HCT116 (cell line): ENCODE results near the gene MYEOV. TPM values are rescaled to one million over a fixed set of nuclear protein-coding genes. Genes with fewer than 3 reads are reported as not detected.

Experiments
- ATAC-seq: fragments of 200-7000 bp; cut with Tn5 transposase; 2 replicates; pipeline ENCODE4 v1.9.1; 2020; ENCODE audit warnings: mild to moderate bottlenecking, moderate library complexity
- BruUV-seq: library from RNA; stranded (reverse); fragments of 400-500 nt; replicated peaks from 2 replicates; lab custom pipeline; 2021; lab: Mats Ljungman, UMichigan
- CTCF ChIA-PET: fragments of 300-600 bp; sonication (Branson Sonifier 250); formaldehyde crosslinking; loops from one replicate; lab custom pipeline; 2021; ENCODE audit warnings: antibody characterized with exemption; lab: Charles Lee
- POLR2A ChIA-PET: fragments of 300-600, 350-600 bp; sonication (Branson Sonifier 250); formaldehyde crosslinking; loops from one replicate; lab custom pipeline; 2021; ENCODE audit warnings: antibody characterized with exemption; lab: Charles Lee
- RAD21 ChIA-PET, 2 experiments: fragments of 300-600 bp; sonication (Branson Sonifier 250); formaldehyde crosslinking; loops; one replicate each; lab custom pipeline; 2023; ENCODE audit warnings: low total read pairs in 2 of 2; ENCODE audit not compliant: uncharacterized antibody in 2 of 2, unreplicated experiment in 2 of 2, low non-redundant PET in 1 of 2; lab: Charles Lee
- DNase-seq: peaks from one replicate; pipeline ENCODE4 v3.0.0-alpha.2; 2010; ENCODE audit warnings: low read depth, low spot score
- H2AFZ ChIP-seq: fragments of 200-600 bp; shearing (Covaris generic), sonication (generic); 2 replicates; pipeline ENCODE4 v1.6.1; 2017; ENCODE audit warnings: low read depth, mixed run types, mixed read lengths, antibody characterized with exemption, low read length; ENCODE audit not compliant: poor library complexity, severe bottlenecking
- H3K27ac ChIP-seq: 2 replicates; pipeline ENCODE4 v1.5.1; 2012; ENCODE audit warnings: low read depth, low read length
- H3K27me3 ChIP-seq: fragments of 200-600 bp; sonication (generic); 2 replicates; pipeline ENCODE4 v1.6.1; 2016; ENCODE audit warnings: mixed run types, low read length, mixed read lengths; ENCODE audit not compliant: insufficient read depth
- H3K36me3 ChIP-seq, 2 experiments: fragments of 200-500 bp in 1 of 2; fragments of 200-600 bp in 1 of 2; sonication (Bioruptor generic) in 1 of 2; sonication (generic) in 1 of 2; 2 replicates each; pipeline versions ENCODE4 v1.5.1 to v1.6.1; 2014 to 2016; ENCODE audit warnings: low read length in 2 of 2, inconsistent platforms in 1 of 2, mixed read lengths in 1 of 2, mixed run types in 1 of 2; ENCODE audit not compliant: insufficient read depth in 2 of 2, control insufficient read depth in 1 of 2
- H3K4me1 ChIP-seq, 2 experiments: fragments of 200-600 bp in 1 of 2; sonication (generic) in 1 of 2; 2 replicates each; pipeline versions ENCODE4 v1.5.1 to v1.6.1; 2012 to 2017; ENCODE audit warnings: low read length in 2 of 2, inconsistent platforms in 1 of 2, mild to moderate bottlenecking in 1 of 2, mixed read lengths in 1 of 2, mixed run types in 1 of 2, moderate library complexity in 1 of 2; ENCODE audit not compliant: insufficient read depth in 2 of 2, control insufficient read depth in 1 of 2
- H3K4me2 ChIP-seq: fragments of 200-600 bp; sonication (generic); 2 replicates; pipeline ENCODE4 v1.6.1; 2017; ENCODE audit warnings: mixed run types, low read length, mixed read lengths
- H3K4me3 ChIP-seq, 2 experiments: fragments of 200-600 bp in 1 of 2; sonication (generic) in 1 of 2; replicated peaks in 1 of 2; 2 replicates each; pipeline ENCODE4 v1.5.1; 2011 to 2016; ENCODE audit warnings: low read length in 2 of 2, control low read depth in 1 of 2, low read depth in 1 of 2, mild to moderate bottlenecking in 1 of 2, mixed read lengths in 1 of 2, mixed run types in 1 of 2
- H3K79me2 ChIP-seq: fragments of 200-600 bp; sonication (generic); 2 replicates; pipeline ENCODE4 v1.6.1; 2017; ENCODE audit warnings: mild to moderate bottlenecking, mixed run types, low read length, moderate library complexity, mixed read lengths; ENCODE audit not compliant: insufficient read depth
- H3K9ac ChIP-seq: fragments of 200-600 bp; sonication (generic); 2 replicates; pipeline ENCODE4 v1.6.1; 2016; ENCODE audit warnings: low read length, mixed read lengths
- H3K9me2 ChIP-seq: fragments of 200-600 bp; sonication (generic), shearing (Covaris generic); 2 replicates; pipeline ENCODE4 v1.6.1; 2017; ENCODE audit warnings: mixed run types, mild to moderate bottlenecking, moderate library complexity; ENCODE audit not compliant: insufficient read depth
- H3K9me3 ChIP-seq, 2 experiments: fragments of 200-500 bp in 1 of 2; fragments of 200-600 bp in 1 of 2; sonication (Bioruptor generic) in 1 of 2; sonication (generic) in 1 of 2; 2 replicates each; pipeline ENCODE4 v1.6.1; 2014 to 2017; ENCODE audit warnings: low read length in 2 of 2, mixed read lengths in 2 of 2, inconsistent platforms in 1 of 2, low read depth in 1 of 2, mild to moderate bottlenecking in 1 of 2, mixed run types in 1 of 2, moderate library complexity in 1 of 2; ENCODE audit not compliant: control insufficient read depth in 1 of 2, insufficient read depth in 1 of 2
- H4K20me1 ChIP-seq: fragments of 200-600 bp; sonication (generic), shearing (Covaris generic); 2 replicates; pipeline ENCODE4 v1.6.1; 2017; ENCODE audit warnings: mixed run types, mild to moderate bottlenecking, moderate library complexity; ENCODE audit not compliant: insufficient read depth
- CEBPB ChIP-seq: IDR thresholded peaks from 2 replicates; pipeline ENCODE4 v1.6.1; 2012; ENCODE audit warnings: low read depth
- EGR1 ChIP-seq: IDR thresholded peaks from 2 replicates; pipeline ENCODE4 v1.6.1; 2012; ENCODE audit warnings: low read depth
- EZH2phosphoT487 ChIP-seq: fragments of 200-600 bp; IDR thresholded peaks from 2 replicates; pipeline ENCODE4 v1.6.1; 2018; ENCODE audit warnings: antibody characterized with exemption, borderline replicate concordance
- FOSL1 ChIP-seq: IDR thresholded peaks from 2 replicates; pipeline ENCODE4 v1.6.1; 2012; ENCODE audit warnings: low read depth
- POLR2AphosphoS5 ChIP-seq: IDR thresholded peaks from 2 replicates; pipeline ENCODE4 v1.6.1; 2011; ENCODE audit warnings: mild to moderate bottlenecking, low read depth, low read length, moderate library complexity
- RAD21 ChIP-seq: IDR thresholded peaks from 2 replicates; pipeline ENCODE4 v1.6.1; 2012; ENCODE audit warnings: low read depth, mild to moderate bottlenecking
- REST ChIP-seq: IDR thresholded peaks from 2 replicates; pipeline ENCODE4 v1.6.1; 2012; ENCODE audit warnings: low read depth
- SP1 ChIP-seq: IDR thresholded peaks from 2 replicates; pipeline ENCODE4 v1.6.1; 2012; ENCODE audit warnings: low read depth
- TCF7L2 ChIP-seq: IDR thresholded peaks from 2 replicates; pipeline ENCODE4 v1.7.0; 2011; ENCODE audit warnings: borderline replicate concordance, inconsistent platforms; ENCODE audit not compliant: insufficient read depth, insufficient read length; ENCODE audit errors: extremely low read depth
- ZBTB33 ChIP-seq: IDR thresholded peaks from 2 replicates; pipeline ENCODE4 v1.6.1; 2011; ENCODE audit warnings: mild to moderate bottlenecking, low read length, moderate library complexity; ENCODE audit not compliant: insufficient replicate concordance; ENCODE audit errors: extremely low read depth
- ZFX ChIP-seq: fragments of 450-650 bp; IDR thresholded peaks from 2 replicates; pipeline ENCODE4 v1.6.1; 2017
- ZNF274 ChIP-seq: fragments of 200-500 bp; sonication (Bioruptor generic); IDR thresholded peaks from 2 replicates; pipeline ENCODE4 v1.6.1; 2014; ENCODE audit warnings: mild to moderate bottlenecking, low read depth, low read length, inconsistent platforms
- intact Hi-C: fragments of 100-400 bp; cut with micrococcal nuclease; formaldehyde crosslinking; loops from 2 replicates; pipeline ENCODE4 v1.10.0; 2022
- total RNA-seq: library from RNA; stranded (reverse); gene quantifications from one replicate; pipeline ENCODE4 v1.2.1, GENCODE V29; 2021; ENCODE audit not compliant: unreplicated experiment

The MYEOV gene
- total RNA-seq, 1 experiment from 2014 or later = 135 TPM

GRCh38 chr11:69275178-69275577 lies 18.8 kb upstream of the MYEOV start:
- ATAC-seq (no peak), DNase-seq (no peak)
- H3K27me3 ChIP-seq = no peaks in the 10 kb centered on the region
- no peaks in the 10 kb centered on the region for H3K36me3 ChIP-seq
- H3K9ac ChIP-seq = no peak overlapping the region
- H3K79me2 ChIP-seq = no peaks in the 10 kb centered on the region
- no TSS peak for BruUV-seq
- POLR2A ChIA-PET = no interaction called here
- H2AFZ ChIP-seq = no peak overlapping the region
- no peak overlapping the region for H3K4me2 ChIP-seq
- H3K4me3 ChIP-seq = no peak overlapping the region
- no peaks in the 10 kb centered on the region for H3K9me2 ChIP-seq
- TF ChIP-seq ZNF274 = no peak
- TF ChIP-seq FOSL1 = no peak
- TF ChIP-seq POLR2AphosphoS5 = no peak
- no peak for TF ChIP-seq REST
- no peak for TF ChIP-seq EGR1
- TF ChIP-seq CEBPB = no peak
- no peak for TF ChIP-seq RAD21
- TF ChIP-seq EZH2phosphoT487 = no peak
- TF ChIP-seq SP1 = no peak
- TF ChIP-seq TCF7L2 = no peak
- no peak for TF ChIP-seq ZBTB33
- no peak for TF ChIP-seq ZFX
- H4K20me1 ChIP-seq = no peaks in the 10 kb centered on the region
- no peaks in the 10 kb centered on the region for H3K9me3 ChIP-seq
- CTCF ChIA-PET = no interaction called here
- RAD21 ChIA-PET = no interaction called here
- peaks cover 0 to 2% of the 10 kb centered on the region in 2 experiments; a peak in 1 of 4 replicates for H3K4me1 ChIP-seq
- no peak overlapping the region for H3K27ac ChIP-seq
- intact Hi-C loops = no loop called here
